Measurements from ENCODE around the gene DOCK3.
A peak's percentile ranks its signal among the peaks of the same experiment; 100 is the strongest.
"Not testable (repeated sequence)": the region's sequence is repeated elsewhere in the genome, so short reads cannot be mapped to it uniquely, and the experiment has no call there.

DOCK3 gene

DNA sequence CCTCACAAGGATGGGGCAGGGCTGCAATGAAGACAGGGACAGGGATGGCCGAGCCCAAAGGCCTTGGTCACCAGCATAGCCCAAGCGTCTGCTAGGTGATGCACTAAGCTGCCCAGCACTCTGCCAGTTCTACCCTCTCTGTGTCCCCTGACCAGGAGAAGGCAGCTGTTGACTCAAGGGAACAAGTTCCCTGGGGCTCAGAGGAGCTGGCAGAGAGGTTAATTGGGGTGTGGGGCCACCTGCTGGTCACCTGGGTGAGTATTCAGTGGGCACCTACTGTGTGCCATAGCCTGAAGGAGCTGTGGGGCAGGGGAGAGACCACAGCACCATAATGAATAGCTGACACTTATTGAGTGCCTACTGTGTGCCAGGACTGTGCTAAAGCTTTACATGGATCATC, 22.0 kb upstream of the DOCK3 start:
- DNase-seq: peak; percentile 66

DNA sequence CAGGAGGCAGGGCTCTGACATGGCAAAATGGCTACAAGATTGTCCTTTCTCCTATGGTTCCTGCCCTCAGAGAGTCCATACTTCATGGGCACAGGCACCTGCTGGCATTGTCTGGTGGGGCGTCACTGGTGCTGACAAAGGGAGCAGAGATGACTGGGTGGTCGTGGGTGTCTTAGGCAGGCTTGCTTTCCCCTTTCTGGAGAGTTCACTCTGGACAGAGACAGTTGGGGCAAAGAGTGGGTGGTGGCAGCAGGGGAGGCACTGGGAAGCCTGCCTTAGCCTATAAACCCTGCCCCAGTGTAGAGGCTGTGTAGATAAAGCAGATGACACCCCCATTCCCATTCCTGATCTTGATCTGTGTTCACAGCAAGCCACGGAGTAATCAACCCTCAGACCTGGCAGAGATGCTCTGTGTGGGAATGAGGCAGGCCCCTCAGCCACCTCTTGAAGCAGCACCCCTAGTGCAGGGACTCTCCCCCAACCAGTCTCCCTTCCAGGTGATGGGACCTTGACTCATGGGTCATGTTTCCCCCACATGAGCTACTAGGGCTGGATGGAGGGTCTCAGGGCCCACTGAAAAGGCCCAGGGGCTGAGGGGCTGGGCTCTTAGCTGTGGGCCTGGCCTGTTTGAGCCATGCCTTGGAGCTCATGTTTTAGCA, 20.7 kb upstream of the DOCK3 start:
- DNase-seq: no peak

DNA sequence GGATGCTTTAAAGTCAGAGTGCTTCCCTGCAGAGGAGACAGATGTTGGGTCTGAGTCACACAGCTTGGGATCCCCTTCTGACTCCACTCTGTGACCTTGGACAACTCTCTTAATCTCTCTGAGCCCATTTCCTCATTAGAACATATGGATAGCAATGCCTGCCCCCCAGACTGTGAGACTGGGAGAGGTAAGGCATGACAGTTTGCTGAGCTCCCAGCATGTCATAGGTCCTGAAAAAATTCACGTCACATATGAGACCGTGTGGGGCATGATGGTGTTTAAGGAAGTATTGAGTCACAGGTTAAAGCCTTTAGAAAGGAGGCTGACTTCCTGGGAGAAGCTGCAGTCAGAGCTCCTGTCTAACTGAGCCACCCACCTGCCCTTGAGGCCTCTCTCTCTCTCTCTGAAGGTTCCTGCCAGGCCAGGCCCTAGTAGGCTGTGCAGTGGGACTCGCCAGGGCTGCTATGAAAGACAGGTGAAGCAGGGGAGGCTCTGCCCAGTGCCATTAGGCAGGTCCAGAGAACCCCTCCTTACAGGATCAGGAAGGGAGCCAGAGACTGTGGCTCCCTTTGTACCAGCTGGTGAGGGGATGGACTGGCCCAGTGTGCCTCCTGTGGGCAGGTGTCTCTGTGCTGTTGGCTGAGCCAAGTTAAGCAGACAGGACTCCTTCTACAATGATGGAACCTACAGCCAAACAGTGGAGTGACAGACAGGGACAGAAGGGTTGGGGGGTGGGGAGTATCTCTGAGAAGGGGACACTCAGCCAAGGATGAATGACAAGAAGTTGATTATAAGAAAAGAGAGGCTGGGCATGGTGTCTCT, 19.5 kb upstream of the DOCK3 start:
- no peak for DNase-seq

DNA sequence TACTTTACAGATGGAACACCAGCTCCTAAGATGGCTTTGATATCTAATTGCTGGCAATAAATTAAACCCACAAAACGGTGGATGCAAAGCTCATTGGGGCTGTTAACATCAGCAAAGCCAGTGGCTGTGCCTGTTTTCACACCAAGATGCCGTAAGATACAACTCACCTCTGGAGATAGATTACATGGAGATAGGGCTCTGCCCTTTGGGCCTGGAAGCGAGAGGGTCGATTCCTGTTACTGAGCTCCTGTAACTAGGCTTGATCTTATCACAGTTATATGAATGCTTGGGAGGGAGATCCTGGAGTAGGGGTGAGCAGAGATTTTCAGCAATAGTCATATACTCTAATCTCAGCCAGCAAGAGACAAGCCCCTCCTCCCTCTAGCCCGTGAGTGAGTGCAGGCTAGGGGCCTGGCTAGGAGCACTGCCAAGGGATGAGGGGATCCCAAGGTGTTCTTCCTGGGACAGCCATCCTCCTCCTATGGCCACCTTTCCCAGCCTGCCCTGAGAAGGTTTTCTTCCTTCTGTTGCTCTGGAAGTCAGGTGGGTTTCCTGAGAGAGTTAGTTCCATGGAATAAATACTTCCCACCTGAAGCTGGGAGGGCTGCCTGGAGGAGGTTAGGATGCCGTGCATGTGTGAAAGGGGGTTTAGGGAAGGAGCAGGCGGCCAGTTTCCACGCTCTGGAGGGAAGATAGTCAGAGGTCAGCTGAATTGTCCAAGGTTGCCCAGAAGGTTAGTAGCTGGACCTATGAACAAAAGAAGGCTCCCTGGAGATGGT, 18.1 kb upstream of the DOCK3 start:
- DNase-seq: no peak

DNA sequence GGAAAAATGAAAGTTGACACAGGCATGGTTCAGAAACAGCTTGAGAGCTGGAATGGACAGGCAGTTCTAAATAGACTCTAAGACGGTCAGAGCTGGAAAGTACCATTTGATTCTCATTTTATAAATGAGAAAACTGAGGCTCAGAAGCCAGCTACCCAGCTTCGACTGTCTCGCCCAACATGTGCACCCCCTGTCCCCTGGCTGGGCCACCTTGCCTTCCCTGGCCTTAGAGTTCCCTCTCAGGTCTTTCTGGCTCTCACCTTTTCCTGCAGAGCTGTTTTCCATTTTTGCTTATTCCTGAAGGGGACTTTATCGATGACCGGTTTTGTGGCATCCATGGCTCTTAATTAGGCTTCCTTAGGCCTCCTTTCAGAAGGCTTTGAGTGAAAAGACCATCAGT, 17.3 kb upstream of the DOCK3 start:
- no peak for DNase-seq

DNA sequence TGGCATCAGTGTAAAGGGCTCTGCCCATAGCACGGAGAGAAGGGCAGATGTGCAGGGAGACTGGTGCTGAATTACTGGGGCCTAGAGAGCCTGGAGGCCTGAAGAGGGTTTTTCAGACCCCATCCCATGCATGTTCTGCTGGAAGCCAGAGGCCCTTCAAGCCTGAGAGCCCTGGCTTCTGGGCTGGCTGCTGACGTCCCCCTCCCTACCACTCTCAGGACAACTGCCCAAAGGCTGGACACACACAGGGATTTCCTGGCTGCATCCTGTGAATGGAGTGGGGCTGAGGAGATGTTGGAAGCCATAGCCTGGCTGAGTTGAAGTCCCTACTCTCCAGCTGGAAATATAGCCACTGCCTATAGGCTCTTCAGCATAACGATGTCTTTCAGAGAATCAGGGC, 16.9 kb upstream of the DOCK3 start:
- no peak for DNase-seq

DNA sequence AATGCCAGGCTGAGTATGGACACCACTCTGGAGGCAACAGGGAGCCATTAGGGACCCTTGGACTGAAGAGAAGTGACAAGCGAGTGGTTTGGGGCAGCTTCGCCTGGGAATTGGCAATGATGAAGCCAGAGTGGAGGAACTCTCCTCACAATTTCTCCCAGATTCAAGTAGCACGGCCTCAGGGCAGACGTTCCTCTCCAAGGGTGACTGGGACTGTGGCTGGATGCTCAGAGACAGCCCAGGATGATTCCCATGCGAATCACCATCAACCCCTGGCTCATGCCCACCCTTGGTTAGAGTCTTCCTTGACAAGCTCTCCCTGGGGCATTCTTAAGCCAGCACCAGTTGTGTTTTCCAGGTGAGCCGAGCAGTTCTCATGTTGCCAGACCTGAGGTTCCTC, 16.3 kb upstream of the DOCK3 start:
- DNase-seq: no peak

DNA sequence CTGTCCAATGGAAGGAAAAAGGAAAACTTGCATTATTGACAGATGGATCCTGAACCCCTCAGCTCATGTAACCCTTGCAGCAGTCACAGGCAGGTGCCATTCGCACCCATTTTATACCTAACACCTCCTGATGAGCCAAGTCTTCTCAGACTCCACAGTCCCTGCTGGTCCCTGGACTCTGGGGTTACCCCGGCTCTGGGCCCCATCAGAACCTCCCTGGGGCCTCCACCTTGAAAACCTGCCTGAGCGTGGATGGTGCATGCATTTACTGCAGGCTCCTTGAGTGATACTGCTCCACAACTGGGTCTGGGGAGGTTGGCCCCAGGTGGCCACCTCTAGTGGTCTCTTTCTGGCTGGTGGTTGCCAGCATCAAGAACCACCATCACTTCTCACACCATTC, 15.9 kb upstream of the DOCK3 start:
- DNase-seq: no peak

DNA sequence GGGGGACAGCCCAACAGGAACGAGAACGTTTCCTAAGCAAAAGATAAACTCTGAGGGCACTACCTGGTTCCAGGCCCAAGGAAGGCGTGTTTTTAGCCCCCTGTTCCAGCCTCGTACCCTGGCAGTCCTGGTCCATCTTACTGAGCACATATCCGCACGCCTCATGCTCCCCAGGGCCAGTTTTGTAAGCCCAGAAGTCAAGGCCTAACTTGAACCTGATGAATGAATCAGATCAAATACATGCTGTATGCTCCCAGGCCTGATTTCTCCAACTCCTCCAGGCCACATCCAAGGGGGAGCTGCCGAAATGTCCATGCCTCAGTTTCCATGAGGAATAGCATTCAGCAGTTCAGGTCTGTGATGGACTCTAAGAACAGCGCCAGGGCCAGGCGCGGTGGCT, 14.3 kb upstream of the DOCK3 start:
- no peak for DNase-seq

DNA sequence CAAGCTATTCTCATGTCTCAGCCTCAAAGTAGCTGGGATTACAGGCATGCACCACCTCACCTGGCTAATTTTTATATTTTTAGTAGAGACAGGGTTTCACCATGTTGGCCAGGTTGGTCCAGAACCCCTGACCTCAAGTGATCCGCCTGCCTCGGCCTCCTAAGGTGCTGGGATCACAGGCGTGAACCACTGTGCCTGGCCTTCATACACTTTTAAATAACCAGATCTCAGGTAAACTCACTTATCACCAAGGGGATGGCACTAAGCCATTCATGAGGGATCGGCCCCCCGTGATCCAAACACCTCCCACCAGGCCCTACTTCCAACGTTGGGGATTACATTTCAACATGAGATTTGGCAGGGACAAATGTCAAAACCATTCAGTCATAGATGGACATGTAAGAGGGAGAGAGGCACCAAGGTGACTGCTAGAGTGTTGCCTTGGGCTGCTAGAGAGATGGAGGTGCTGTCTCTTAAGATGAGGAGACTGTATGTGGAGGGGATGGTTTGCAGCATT, 13.3 kb upstream of the DOCK3 start:
- no peak for DNase-seq

DNA sequence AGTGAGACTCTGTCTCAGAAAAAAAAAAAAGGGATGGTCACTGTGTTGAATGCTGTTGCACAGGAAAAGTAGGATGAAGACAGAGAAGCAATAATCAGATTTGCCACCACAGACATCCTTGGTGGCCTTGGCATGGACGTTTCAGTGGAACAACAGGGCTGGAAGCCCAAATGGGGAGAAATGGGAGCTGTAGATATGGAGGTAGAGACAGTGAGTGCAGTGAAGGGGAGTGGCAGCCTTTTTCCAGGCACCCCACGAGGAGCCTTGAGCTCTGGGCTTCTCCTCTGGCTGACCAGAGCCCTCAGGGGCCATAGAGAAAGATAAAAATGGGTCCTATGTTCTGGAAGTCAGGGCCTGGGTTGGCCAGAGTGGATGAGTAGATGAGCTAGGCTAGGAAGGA, 12.3 kb upstream of the DOCK3 start:
- no peak for DNase-seq

DNA sequence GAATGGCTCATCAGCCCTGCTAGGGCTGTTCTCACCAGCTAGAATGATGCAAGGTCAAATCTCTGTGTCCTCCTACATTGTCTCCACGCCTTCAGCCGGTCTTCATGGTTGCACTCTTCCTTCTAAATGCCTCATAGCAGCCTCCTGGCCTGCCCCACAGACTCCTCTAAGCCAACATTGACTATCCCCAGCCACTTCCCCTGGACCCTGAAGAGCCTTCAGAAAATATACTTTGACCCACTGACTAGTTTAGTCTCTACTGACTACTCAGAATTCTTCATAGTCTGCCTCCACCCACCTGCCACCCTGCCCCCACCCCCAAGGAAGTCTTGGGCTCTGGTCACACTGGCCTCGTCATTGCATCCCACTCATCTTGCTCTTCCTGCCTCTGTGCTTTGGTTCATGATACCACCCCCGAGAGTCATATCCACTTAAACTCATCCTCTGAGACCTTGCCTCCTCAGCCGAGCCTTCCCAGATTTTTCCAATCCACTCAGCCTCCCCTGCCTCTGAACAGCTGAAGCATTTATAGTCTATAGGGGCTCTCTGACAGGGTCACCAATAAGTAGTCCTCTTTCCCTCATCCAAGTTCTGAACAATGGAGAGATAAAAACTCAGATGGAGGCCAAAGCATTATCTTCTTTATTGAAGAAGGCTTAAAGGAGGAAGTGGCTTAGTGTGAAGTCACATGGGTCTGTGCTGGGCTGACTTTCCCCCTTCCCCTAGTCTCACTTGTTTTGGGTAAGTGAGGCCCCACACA, 9.5 kb upstream of the DOCK3 start:
- no peak for DNase-seq

DNA sequence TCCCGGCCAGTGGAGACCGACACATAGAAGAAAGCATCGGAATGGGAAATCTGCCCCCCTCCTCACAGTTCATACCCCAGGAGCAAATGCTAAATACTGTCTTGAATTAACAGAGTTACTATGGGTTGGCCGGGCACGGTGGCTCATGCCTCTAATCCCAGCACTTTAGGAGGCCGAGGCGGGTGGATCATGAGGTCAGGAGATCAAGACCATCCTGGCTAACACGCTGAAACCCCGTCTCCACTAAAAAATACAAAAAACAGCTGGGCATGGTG, 8.9 kb upstream of the DOCK3 start:
- not testable (repeated sequence) for DNase-seq

DNA sequence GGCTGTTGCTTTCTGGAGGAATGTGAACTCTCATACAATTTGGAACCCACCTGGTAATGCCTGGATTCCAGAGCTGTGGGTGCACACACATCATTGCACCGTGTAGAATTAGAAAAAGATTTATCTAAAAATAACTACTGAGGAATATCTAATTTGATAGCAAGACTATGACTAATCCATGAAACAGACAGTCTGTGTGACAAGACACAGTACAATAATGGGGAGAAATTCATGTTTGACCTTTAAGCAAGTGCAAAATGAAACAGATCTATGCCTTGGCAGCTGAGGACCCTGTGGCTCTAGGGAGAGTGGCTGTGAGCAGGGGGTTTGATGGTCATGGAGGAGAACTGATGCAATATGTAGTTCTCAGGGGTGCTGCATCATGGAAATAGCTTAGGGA, 7.9 kb upstream of the DOCK3 start:
- DNase-seq: no peak

DNA sequence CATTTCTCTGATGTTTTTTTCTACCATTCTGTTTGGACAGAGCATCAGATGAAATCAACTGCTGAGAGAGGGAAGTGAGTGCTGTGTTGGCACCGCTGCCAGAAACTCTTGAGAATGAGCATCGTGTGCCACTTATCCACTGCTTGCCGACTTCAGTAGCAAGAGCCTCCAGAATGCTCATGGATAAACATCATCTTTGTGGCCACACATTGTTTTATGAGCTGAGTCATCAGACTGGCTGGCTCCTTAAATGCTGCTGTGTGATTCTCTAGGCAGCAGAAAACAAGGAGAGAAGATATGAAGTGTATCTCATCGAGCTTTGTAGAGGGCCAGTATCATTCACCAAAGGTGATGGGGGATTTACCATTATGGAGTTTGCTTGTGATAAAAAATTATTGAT, 3.4 kb upstream of the DOCK3 start:
- DNase-seq: no peak

DNA sequence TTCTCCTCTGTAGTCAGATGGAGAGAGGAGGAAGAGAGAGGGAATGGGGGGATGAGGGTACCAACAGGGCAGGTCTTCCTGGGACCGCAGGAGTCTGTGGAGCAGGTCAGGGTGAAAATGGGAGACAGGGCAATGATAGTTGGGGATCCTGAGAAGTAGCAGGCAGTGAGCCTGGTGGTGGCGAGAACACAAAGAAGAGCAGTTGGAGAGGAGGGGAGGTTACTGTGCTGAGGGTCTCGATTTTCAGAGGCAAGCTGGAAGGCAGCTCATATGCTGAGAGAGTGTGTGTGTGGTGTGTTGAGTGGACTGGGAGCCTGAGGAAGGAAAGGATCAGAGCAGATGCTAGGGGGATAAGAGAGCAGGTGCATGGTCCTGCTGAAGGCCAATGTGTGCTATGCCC, 2.1 kb upstream of the DOCK3 start:
- DNase-seq: no peak

DNA sequence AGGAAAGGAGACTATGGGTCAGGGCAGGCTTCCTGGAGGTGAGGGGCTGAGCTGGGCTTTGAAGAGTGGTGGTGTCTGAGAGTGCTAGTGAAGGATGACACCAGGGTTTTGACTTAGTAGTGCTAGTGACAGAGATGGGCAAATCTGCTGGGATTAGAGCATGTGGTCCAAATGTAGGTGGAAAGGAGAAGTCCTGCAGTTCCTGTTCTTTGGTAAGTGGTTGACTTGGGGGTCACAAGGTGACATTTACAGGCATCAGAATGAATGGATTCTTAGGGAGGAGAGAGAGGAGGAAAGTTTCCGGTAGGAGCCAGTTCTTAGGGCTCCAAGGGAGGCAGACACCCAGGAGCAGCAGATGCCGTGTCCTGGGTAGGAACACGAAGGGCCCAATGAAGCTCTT, 796 bp upstream of the DOCK3 start:
- DNase-seq: no peak

DNA sequence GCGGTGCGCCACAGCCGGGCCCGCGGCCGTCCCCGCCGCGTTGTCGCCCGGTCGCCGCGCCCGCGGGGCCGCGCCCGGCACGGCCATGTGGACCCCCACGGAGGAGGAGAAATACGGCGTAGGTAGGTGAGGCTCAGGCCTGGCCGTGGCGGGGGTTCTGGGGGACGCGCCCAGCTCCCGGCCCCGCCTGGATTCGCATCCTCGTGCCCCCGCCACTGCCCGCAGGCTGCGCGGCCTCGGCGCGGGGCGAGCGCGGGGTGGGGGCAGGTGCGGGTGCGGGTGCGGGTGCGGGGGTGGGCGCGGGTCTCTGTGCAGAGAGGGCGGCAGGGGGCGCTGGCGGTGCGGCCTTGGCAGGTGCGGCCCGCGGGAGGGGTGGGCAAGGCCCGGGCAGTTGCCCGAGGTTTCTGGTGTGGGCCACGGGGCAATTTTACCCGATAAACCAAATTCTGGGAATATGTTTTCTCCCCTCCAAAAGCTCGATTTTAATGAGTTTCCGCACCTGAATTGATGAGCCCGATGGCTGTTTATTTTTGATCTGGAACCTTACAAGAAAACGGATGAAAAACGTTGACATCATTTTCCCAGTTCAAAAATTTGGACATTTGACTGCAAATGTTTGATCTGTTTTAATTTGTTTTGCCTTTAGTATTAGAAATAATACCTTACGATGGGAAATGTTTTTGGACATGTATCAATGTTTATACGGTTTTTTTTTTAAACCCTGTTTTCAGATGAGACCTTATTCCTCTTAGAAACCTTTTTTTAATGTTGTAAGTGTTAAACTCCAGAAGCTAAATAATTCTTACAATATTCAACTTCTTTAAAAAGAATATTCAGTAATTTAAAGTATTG, 678 bp downstream of the DOCK3 start:
- DNase-seq: peak; percentile 54

DNA sequence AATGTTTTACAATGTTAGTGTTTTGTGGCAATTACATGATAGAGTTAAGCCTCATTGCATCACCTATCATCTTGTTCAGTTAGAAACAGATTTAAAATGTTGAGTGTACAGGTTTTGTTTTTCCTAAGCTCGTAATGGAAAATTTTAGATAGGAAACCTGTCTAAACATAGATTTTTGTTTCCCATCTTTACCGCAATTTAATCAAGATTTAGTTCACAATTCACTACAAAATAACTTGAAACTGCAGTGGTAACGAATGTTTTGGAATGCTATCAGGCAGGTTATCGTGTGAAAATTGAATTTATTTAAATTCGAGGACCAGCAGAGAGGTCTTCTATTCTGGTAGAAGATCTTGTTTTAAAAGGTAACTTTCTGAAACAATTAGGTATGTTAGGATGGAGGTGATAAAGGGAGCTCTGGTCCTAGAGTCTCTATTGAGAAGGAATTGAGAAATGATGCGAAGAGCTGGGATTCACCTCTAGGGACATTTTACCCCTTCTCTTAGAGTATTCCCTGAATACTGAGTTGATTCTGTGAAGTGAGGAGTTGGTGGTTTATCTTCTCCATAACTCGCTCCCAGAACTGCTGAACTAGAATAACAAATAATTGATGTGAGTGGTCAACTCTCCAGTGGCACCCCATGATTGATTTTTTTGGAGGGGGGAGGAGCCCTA, 1.4 kb downstream of the DOCK3 start:
- DNase-seq: no peak

DNA sequence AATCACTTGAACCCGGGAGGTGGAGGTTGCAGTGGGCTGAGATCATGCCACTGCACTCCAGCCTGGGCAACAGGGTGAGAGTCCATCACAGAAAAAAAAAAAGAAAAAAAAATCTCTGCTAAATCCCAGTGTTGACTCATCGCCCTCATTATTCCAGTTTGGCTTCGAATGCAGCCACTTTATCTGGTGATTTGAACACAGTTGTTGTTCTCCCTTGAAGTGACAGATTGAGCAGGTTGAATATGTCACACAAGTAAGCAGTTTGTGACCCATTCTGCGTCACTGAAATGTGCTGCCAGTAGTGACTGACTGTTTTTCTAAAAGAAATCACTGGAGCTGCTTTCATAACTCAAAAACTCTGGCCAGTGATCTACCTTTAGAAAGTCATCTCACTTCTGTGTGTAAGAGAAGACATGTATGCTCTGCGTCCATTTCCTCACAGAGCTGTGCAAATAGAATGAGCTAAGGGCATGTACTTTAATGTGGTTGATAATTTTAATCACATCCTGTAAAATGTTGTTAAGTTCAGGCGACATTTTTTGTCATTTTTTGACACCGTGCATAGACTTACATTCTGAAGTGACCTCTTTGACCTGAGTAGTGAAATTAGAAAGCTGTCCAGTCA, 12.5 kb downstream of the DOCK3 start:
- no peak for DNase-seq

DNA sequence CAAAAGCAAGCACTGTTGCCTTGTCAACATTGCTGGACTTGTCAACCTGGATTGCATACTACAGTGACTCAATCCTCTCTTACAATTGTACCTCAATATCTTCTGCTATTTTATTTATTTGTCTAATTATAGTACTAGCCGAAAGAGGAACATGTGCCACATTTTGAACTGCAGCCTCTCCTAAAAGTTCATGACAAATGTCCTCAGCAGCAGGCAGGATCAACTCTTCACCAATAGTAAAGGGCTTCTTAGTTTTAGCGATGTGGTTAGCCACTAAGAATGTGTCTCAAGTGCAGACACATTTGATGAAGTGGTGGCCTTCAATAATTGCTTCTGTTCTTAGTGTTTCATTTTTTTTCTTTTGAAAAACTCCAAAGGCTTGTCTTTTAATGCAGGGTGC, 13.2 kb downstream of the DOCK3 start:
- DNase-seq: no peak
